Measurements from ENCODE around the gene PWWP2A. TPM values are rescaled to one million over a fixed set of nuclear protein-coding genes. Genes with fewer than 3 reads are reported as not detected.

PWWP2A gene
- total and polyA plus RNA-seq, 2 of the 8 experiments (the other 6 are each of a cell fraction or from before 2014, with no cell fraction given), result 18.5 to 63.0 TPM

- peaks cover 0 to 66% of the 10 kb centered on the region in 2 experiments; a peak in 2 of 4 replicates for H3K79me2 ChIP-seq (ENCODE audit: control insufficient read depth in 1 of 2, insufficient read depth in 2 of 2, low read length in 2 of 2)
- no peak overlapping the region for H3K9ac ChIP-seq (replicated peaks in 1 of 4; ENCODE audit: extremely low read depth in 1 of 4, low read depth in 3 of 4, low read length in 3 of 4)
- WGBS, 2 experiments (ENCODE audit: extremely low coverage in 1 of 2, insufficient coverage in 1 of 2, insufficient read length in 1 of 2, insufficient replicate concordance in 2 of 2, low coverage in 1 of 2, low lambda C conversion rate in 2 of 2, missing lambda C conversion rate in 1 of 2), result 94% methylated on average over 2 of the region's 2 CpGs; no CpG with 5 or more reads in 1 of the 2 experiments
- no peak overlapping the region for H2BK120ac ChIP-seq (replicated peaks; ENCODE audit: low read depth, low read length)
- H3K4me1 ChIP-seq (replicated peaks in 1 of 4; ENCODE audit: control insufficient read depth in 3 of 4, insufficient read depth in 4 of 4, low read length in 3 of 4), result no peaks in the 10 kb centered on the region
- no peak overlapping the region for H2AFZ ChIP-seq (ENCODE audit: low read length)
- POLR2A ChIA-PET (ENCODE audit: partially characterized antibody), result interaction anchor here (0.6 to 1.6 kb wide), 4 partner anchors 18 to 109 kb away, joined by 3 to 4 read pairs (median 3); no protein-coding TSS in a partner anchor
- no peak overlapping the region for H2BK5ac ChIP-seq (ENCODE audit: low read depth, low read length)
- no peaks in the 10 kb centered on the region for H3K27me3 ChIP-seq (replicated peaks in 1 of 4; ENCODE audit: control insufficient read depth in 3 of 4, extremely low read depth in 1 of 4, insufficient read depth in 3 of 4, low read length in 3 of 4)
- H3K79me1 ChIP-seq (ENCODE audit: low read depth, low read length), result peaks cover 2% of the 10 kb centered on the region; the same call in 1 of the 2 replicates
- no peak overlapping the region for H4K8ac ChIP-seq (ENCODE audit: extremely low read depth, insufficient read depth, low read length)
- no peak overlapping the region for H3K18ac ChIP-seq (ENCODE audit: extremely low read depth, low read length)
- H2BK20ac ChIP-seq (ENCODE audit: low read length), result no peak overlapping the region
- no peak overlapping the region for H3K4me2 ChIP-seq (ENCODE audit: insufficient read depth in 1 of 2, low read depth in 2 of 2, low read length in 2 of 2)
- no peak overlapping the region for H3K27ac ChIP-seq (ENCODE audit: low read depth, low read length)
- H2BK15ac ChIP-seq (ENCODE audit: low read length), result no peak overlapping the region
- H3K23ac ChIP-seq (ENCODE audit: insufficient read length), result no peak overlapping the region
- H2AK5ac ChIP-seq (ENCODE audit: low read depth, low read length), result no peak overlapping the region
- H3K9me3 ChIP-seq (ENCODE audit: insufficient read depth in 2 of 2, low read depth in 1 of 2, low read length in 1 of 2), result no peaks in the 10 kb centered on the region
- DNase-seq (ENCODE audit: low read depth in 1 of 2, low spot score in 2 of 2) (no peak), FAIRE-seq (no peak)
- H4K20me1 ChIP-seq (replicated peaks in 1 of 2; ENCODE audit: control insufficient read depth in 1 of 2, insufficient read depth in 2 of 2, low read length in 2 of 2), result no peaks in the 10 kb centered on the region
- CTCF ChIA-PET (ENCODE audit: partially characterized antibody), result interaction anchor here (0.7 to 1.0 kb wide), 2 partner anchors 9 to 74 kb away, joined by 3 to 4 read pairs; no protein-coding TSS in a partner anchor
- TF ChIP-seq SUZ12 (IDR thresholded peaks at IDR 0.05; ENCODE audit: low read length) (no peak), SIRT6 (IDR thresholded peaks at IDR 0.05; ENCODE audit: low read length) (no peak), POU5F1 (IDR thresholded peaks at IDR 0.05; ENCODE audit: low read depth, low read length) (no peak), CEBPB (IDR thresholded peaks at IDR 0.05; ENCODE audit: low read depth, low read length) (no peak), RFX5 (IDR thresholded peaks at IDR 0.05; ENCODE audit: borderline replicate concordance, low read depth, low read length) (no peak), RXRA (IDR thresholded peaks at IDR 0.05; ENCODE audit: insufficient read depth, low read depth, low read length) (no peak), CTCF (IDR thresholded peaks at IDR 0.05; ENCODE audit: control extremely low read depth in 1 of 3, insufficient read depth in 1 of 3, low read depth in 1 of 3, low read length in 3 of 3) (no peak), SIN3A (conservative IDR thresholded peaks at IDR 0.05 in 1 of 2, IDR thresholded peaks at IDR 0.05 in 1 of 2; ENCODE audit: low read depth in 1 of 2, low read length in 2 of 2) (no peak)
- H3K56ac ChIP-seq (replicated peaks; ENCODE audit: insufficient read length, low read depth, low read length), result no peak overlapping the region
- no peak overlapping the region for H3K4ac ChIP-seq (replicated peaks; ENCODE audit: insufficient read length, low read depth, low read length)
- no peak overlapping the region for H4K5ac ChIP-seq (ENCODE audit: insufficient read length, low read depth, low read length)
- no peak overlapping the region for H4K91ac ChIP-seq (replicated peaks; ENCODE audit: insufficient read length, low read length)
- no peaks in the 10 kb centered on the region for H3K23me2 ChIP-seq (ENCODE audit: low read depth, low read length)
- H3K14ac ChIP-seq (ENCODE audit: insufficient read length), result no peak overlapping the region
- no peak overlapping the region for H3K4me3 ChIP-seq (ENCODE audit: extremely low read depth in 1 of 4, insufficient read depth in 2 of 4, low read depth in 3 of 4, low read length in 4 of 4)
- H2BK12ac ChIP-seq (ENCODE audit: low read depth, low read length), result no peak overlapping the region
- H3K36me3 ChIP-seq (ENCODE audit: control insufficient read depth in 2 of 4, insufficient read depth in 4 of 4, low read length in 3 of 4), result peaks cover 11 to 50% (median 20%) of the 10 kb centered on the region in 4 experiments
Observed at GRCh38 chr5:160096178-160096577, 23.1 kb downstream of the PWWP2A start.
